H1 (cell line): ENCODE data around the gene NKPD1. TPM values are rescaled to one million over a fixed set of nuclear protein-coding genes. Genes with fewer than 3 reads are reported as not detected.

Experiments
- CTCF ChIA-PET: fragments of 300-600 bp; sonication (Branson Sonifier 250); formaldehyde crosslinking; loops from one replicate; lab custom pipeline; 2021; ENCODE audit not compliant: partially characterized antibody; lab: Charles Lee
- POLR2A ChIA-PET: fragments of 300-600 bp; sonication (Branson Sonifier 250); formaldehyde crosslinking; loops from one replicate; lab custom pipeline; 2021; ENCODE audit warnings: inconsistent platforms; ENCODE audit not compliant: partially characterized antibody; lab: Charles Lee
- DNase-seq, 2 experiments: peaks; one replicate each; pipeline versions ENCODE4 v3.0.0 to v3.0.0-alpha.2; 2010 to 2022; ENCODE audit warnings: low spot score in 2 of 2, low read depth in 1 of 2, mixed read lengths in 1 of 2
- FAIRE-seq: peaks from 2 replicates; lab custom pipeline; 2011; peaks lifted over from hg19 to GRCh38; lab: Jason Lieb, UNC
- H2AFZ ChIP-seq: 2 replicates; pipeline ENCODE4 v1.8.1; 2012; ENCODE audit warnings: low read length, inconsistent platforms
- H2AK5ac ChIP-seq: 2 replicates; pipeline ENCODE4 v1.6.1; 2013; ENCODE audit warnings: low read depth, low read length
- H2BK120ac ChIP-seq: replicated peaks from 2 replicates; pipeline ENCODE3; 2013; ENCODE audit warnings: low read depth, low read length, inconsistent platforms
- H2BK12ac ChIP-seq: 2 replicates; pipeline ENCODE4 v1.6.1; 2013; ENCODE audit warnings: low read depth, low read length
- H2BK15ac ChIP-seq: 2 replicates; pipeline ENCODE4 v1.6.1; 2013; ENCODE audit warnings: low read length
- H2BK20ac ChIP-seq: 2 replicates; pipeline ENCODE4 v1.6.1; 2013; ENCODE audit warnings: low read length
- H2BK5ac ChIP-seq: 2 replicates; pipeline ENCODE4 v1.6.1; 2013; ENCODE audit warnings: low read depth, low read length
- H3K14ac ChIP-seq: 2 replicates; pipeline ENCODE4 v1.6.1; 2013; ENCODE audit warnings: inconsistent platforms; ENCODE audit not compliant: insufficient read length
- H3K18ac ChIP-seq: 2 replicates; pipeline ENCODE4 v1.6.1; 2013; ENCODE audit warnings: low read length; ENCODE audit errors: extremely low read depth
- H3K23ac ChIP-seq: 2 replicates; pipeline ENCODE4 v1.6.1; 2013; ENCODE audit warnings: inconsistent platforms; ENCODE audit not compliant: insufficient read length
- H3K23me2 ChIP-seq: 2 replicates; pipeline ENCODE4 v1.6.1; 2013; ENCODE audit warnings: low read depth, low read length
- H3K27ac ChIP-seq: 2 replicates; pipeline ENCODE4 v1.6.1; 2011; ENCODE audit warnings: low read depth, low read length, inconsistent platforms
- H3K27me3 ChIP-seq, 4 experiments: replicated peaks in 1 of 4; 1 replicate in 1 of 4; 2 replicates in 3 of 4; pipeline versions ENCODE4 v1.6.1 to v1.8.1; 2011 to 2013; ENCODE audit warnings: low read length in 3 of 4, mild to moderate bottlenecking in 3 of 4, inconsistent platforms in 2 of 4, mixed read lengths in 2 of 4, moderate library complexity in 1 of 4; ENCODE audit not compliant: control insufficient read depth in 3 of 4, insufficient read depth in 3 of 4; ENCODE audit errors: extremely low read depth in 1 of 4
- H3K36me3 ChIP-seq, 4 experiments: 2 replicates each; pipeline versions ENCODE4 v1.6.1 to v1.8.1; 2011 to 2013; ENCODE audit warnings: mild to moderate bottlenecking in 4 of 4, low read length in 3 of 4, moderate library complexity in 2 of 4, control low read depth in 1 of 4, inconsistent platforms in 1 of 4; ENCODE audit not compliant: insufficient read depth in 4 of 4, control insufficient read depth in 2 of 4
- H3K4ac ChIP-seq: replicated peaks from 2 replicates; pipeline ENCODE3; 2013; ENCODE audit warnings: low read length, low read depth, mixed read lengths, inconsistent platforms; ENCODE audit not compliant: insufficient read length
- H3K4me1 ChIP-seq, 4 experiments: replicated peaks in 1 of 4; 1 replicate in 1 of 4; 2 replicates in 3 of 4; pipeline versions ENCODE4 v1.6.1 to v1.8.1; 2011 to 2013; ENCODE audit warnings: low read length in 3 of 4, inconsistent platforms in 2 of 4, mixed read lengths in 1 of 4; ENCODE audit not compliant: insufficient read depth in 4 of 4, control insufficient read depth in 3 of 4
- H3K4me2 ChIP-seq, 2 experiments: 2 replicates each; pipeline versions ENCODE4 v1.6.1 to v1.8.1; 2011 to 2013; ENCODE audit warnings: low read depth in 2 of 2, low read length in 2 of 2, control low read depth in 1 of 2, inconsistent platforms in 1 of 2, mild to moderate bottlenecking in 1 of 2; ENCODE audit not compliant: insufficient read depth in 1 of 2
- H3K4me3 ChIP-seq, 4 experiments: fragments of 200-600, 300-600 bp in 1 of 4; sonication (generic), shearing (Covaris generic), sonication (Bioruptor Twin) in 1 of 4; 2 replicates each; pipeline versions ENCODE4 v1.5.1 to v1.8.1; 2011 to 2016; ENCODE audit warnings: low read length in 4 of 4, low read depth in 3 of 4, control low read depth in 2 of 4, inconsistent platforms in 2 of 4, mild to moderate bottlenecking in 2 of 4, mixed read lengths in 1 of 4, moderate library complexity in 1 of 4; ENCODE audit not compliant: insufficient read depth in 2 of 4; ENCODE audit errors: extremely low read depth in 1 of 4
- H3K56ac ChIP-seq: replicated peaks from 2 replicates; pipeline ENCODE3; 2013; ENCODE audit warnings: low read depth, mild to moderate bottlenecking, mixed read lengths, low read length, inconsistent platforms; ENCODE audit not compliant: insufficient read length
- H3K79me1 ChIP-seq: 2 replicates; pipeline ENCODE4 v1.6.1; 2013; ENCODE audit warnings: low read depth, low read length, control low read depth
- H3K79me2 ChIP-seq, 2 experiments: 2 replicates each; pipeline versions ENCODE4 v1.6.1 to v1.8.1; 2012 to 2013; ENCODE audit warnings: low read length in 2 of 2, mild to moderate bottlenecking in 2 of 2, inconsistent platforms in 1 of 2; ENCODE audit not compliant: insufficient read depth in 2 of 2, control insufficient read depth in 1 of 2
- H3K9ac ChIP-seq, 4 experiments: replicated peaks in 1 of 4; 1 replicate in 1 of 4; 2 replicates in 3 of 4; pipeline versions ENCODE4 v1.6.1 to v1.8.1; 2011 to 2013; ENCODE audit warnings: low read depth in 3 of 4, low read length in 3 of 4, control low read depth in 2 of 4, mild to moderate bottlenecking in 2 of 4, moderate library complexity in 2 of 4, inconsistent platforms in 1 of 4; ENCODE audit errors: extremely low read depth in 1 of 4
- H3K9me3 ChIP-seq, 2 experiments: 2 replicates each; pipeline versions ENCODE4 v1.6.1 to v1.8.1; 2012 to 2013; ENCODE audit warnings: mild to moderate bottlenecking in 2 of 2, moderate library complexity in 2 of 2, control low read depth in 1 of 2, inconsistent platforms in 1 of 2, low read depth in 1 of 2, low read length in 1 of 2, mixed read lengths in 1 of 2; ENCODE audit not compliant: insufficient read depth in 2 of 2
- H4K20me1 ChIP-seq, 2 experiments: replicated peaks in 1 of 2; 2 replicates each; pipeline versions ENCODE3 to v1.8.1; 2011 to 2013; ENCODE audit warnings: inconsistent platforms in 2 of 2, low read length in 2 of 2, mild to moderate bottlenecking in 1 of 2; ENCODE audit not compliant: insufficient read depth in 2 of 2, control insufficient read depth in 1 of 2
- H4K5ac ChIP-seq: 2 replicates; pipeline ENCODE4 v1.6.1; 2013; ENCODE audit warnings: low read length, low read depth, mixed read lengths, inconsistent platforms; ENCODE audit not compliant: insufficient read length
- H4K8ac ChIP-seq: 2 replicates; pipeline ENCODE4 v1.8.0; 2013; ENCODE audit warnings: mild to moderate bottlenecking, moderate library complexity, low read length, inconsistent platforms; ENCODE audit not compliant: insufficient read depth; ENCODE audit errors: extremely low read depth
- H4K91ac ChIP-seq: replicated peaks from 2 replicates; pipeline ENCODE3; 2013; ENCODE audit warnings: low read length, mixed read lengths, inconsistent platforms; ENCODE audit not compliant: insufficient read length
- ASH2L ChIP-seq: fragments of 200-600, 300-600 bp; sonication (generic); IDR thresholded peaks from one replicate; pipeline ENCODE4 v1.7.1; 2017; ENCODE audit warnings: low read length
- CHD1 ChIP-seq: IDR thresholded peaks from 2 replicates; pipeline ENCODE4 v1.6.1; 2012; ENCODE audit warnings: low read depth, low read length, improper control_type of control experiment
- CTCF ChIP-seq, 3 experiments: IDR thresholded peaks; 1 replicate in 2 of 3; 2 replicates in 1 of 3; pipeline versions ENCODE4 v1.5.1 to v1.6.1; 2011; ENCODE audit warnings: low read length in 3 of 3, mild to moderate bottlenecking in 3 of 3, inconsistent platforms in 2 of 3, low read depth in 1 of 3, moderate library complexity in 1 of 3; ENCODE audit not compliant: insufficient read depth in 1 of 3; ENCODE audit errors: control extremely low read depth in 1 of 3
- POU5F1 ChIP-seq: IDR thresholded peaks from 2 replicates; pipeline ENCODE4 v1.6.1; 2011; ENCODE audit warnings: low read depth, mild to moderate bottlenecking, low read length, moderate library complexity
- SP1 ChIP-seq: IDR thresholded peaks from 2 replicates; pipeline ENCODE4 v1.6.1; 2011; ENCODE audit warnings: low read depth, low read length
- SP2 ChIP-seq: IDR thresholded peaks from 2 replicates; pipeline ENCODE4 v1.6.1; 2012; ENCODE audit warnings: mild to moderate bottlenecking, low read length, inconsistent platforms
- SUZ12 ChIP-seq: fragments of 200-600 bp; sonication (generic); IDR thresholded peaks from 2 replicates; pipeline ENCODE4 v1.6.1; 2012; ENCODE audit warnings: mild to moderate bottlenecking, inconsistent platforms, low read length, moderate library complexity, mixed read lengths
- ZNF274 ChIP-seq: IDR thresholded peaks from 2 replicates; pipeline ENCODE4 v1.7.0; 2012; ENCODE audit warnings: low read length, borderline replicate concordance; ENCODE audit errors: extremely low read depth
- WGBS, 2 experiments: shearing (Covaris generic) in 1 of 2; methylation state at CpG; one replicate each; pipeline versions ENCODE4 v1.1.6 to v1.1.7; 2013 to 2015; ENCODE audit warnings: low lambda C conversion rate in 2 of 2, mixed read lengths in 2 of 2, inconsistent platforms in 1 of 2, low coverage in 1 of 2, missing lambda C conversion rate in 1 of 2; ENCODE audit not compliant: insufficient replicate concordance in 2 of 2, insufficient coverage in 1 of 2, insufficient read length in 1 of 2; ENCODE audit errors: extremely low coverage in 1 of 2, missing lambda C conversion rate in 1 of 2; 5-methylcytosine and 5-hydroxymethylcytosine counted together
- polyA plus RNA-seq, 7 experiments: library from polyadenylated mRNA; depleted of rRNA in 3 of 7; stranded (reverse) in 5 of 7; unstranded in 2 of 7; fragments of >200 nt in 5 of 7; fragments of 200-250 nt in 2 of 7; gene quantifications; 1 replicate in 5 of 7; 2 replicates in 1 of 7; 4 replicates in 1 of 7; pipeline versions ENCODE4 v1.2.1 to v1.2.3, GENCODE V29; 2011 to 2013; ENCODE audit warnings: missing spikeins in 2 of 7, mixed read lengths in 2 of 7
- total RNA-seq: library from RNA; stranded (reverse); fragmentation: NEBNext Ultra II Directional; extraction: Animal tissue kit (Norgen Biotek cat#: 25700); gene quantifications from 2 replicates; pipeline ENCODE4 v1.2.1, GENCODE V29; 2021
- TF ChIP-seq, protein P1 (sequence below): IDR thresholded peaks from 2 replicates; pipeline ENCODE4 v1.6.1; 2011; ENCODE audit warnings: low read depth, mild to moderate bottlenecking, low read length; ENCODE audit not compliant: insufficient read depth
- TF ChIP-seq, protein P2 (sequence below): IDR thresholded peaks from 2 replicates; pipeline ENCODE4 v1.6.1; 2011; ENCODE audit warnings: low read length, improper control_type of control experiment

NKPD1 gene
- total and polyA plus RNA-seq, 2 of the 8 experiments (the other 6 are each of a cell fraction or from before 2014, with no cell fraction given) = 0.30 to 0.39 TPM

GRCh38 chr19:45140533-45140932 lies 20.2 kb downstream of the NKPD1 start:
- 98% methylated on average over 8 of the region's 11 CpGs; no CpG with 5 or more reads in 1 of the 2 experiments for WGBS, 2 experiments
- no peak overlapping the region for H2AK5ac ChIP-seq
- FAIRE-seq (no peak), DNase-seq (no peak)
- peaks cover 3 to 11% of the 10 kb centered on the region in 2 experiments for H4K20me1 ChIP-seq
- H3K4me3 ChIP-seq = no peak overlapping the region
- H3K4me1 ChIP-seq = peaks cover 0 to 18% (median 8%) of the 10 kb centered on the region in 4 experiments; a peak in 5 of 7 replicates
- peaks cover 0 to 11% of the 10 kb centered on the region in 2 experiments; a peak in 1 of 4 replicates for H3K79me2 ChIP-seq
- no peak overlapping the region for H2BK120ac ChIP-seq
- H2BK5ac ChIP-seq = no peak overlapping the region; the same call in 1 of the 2 replicates
- no peak overlapping the region for H3K23ac ChIP-seq
- no peak overlapping the region for H4K5ac ChIP-seq
- no peak overlapping the region for H2AFZ ChIP-seq
- no peak overlapping the region for H2BK20ac ChIP-seq
- H3K4me2 ChIP-seq = no peak overlapping the region
- no peak overlapping the region for H4K91ac ChIP-seq
- H3K9ac ChIP-seq = no peak overlapping the region
- no peaks in the 10 kb centered on the region for H3K27me3 ChIP-seq
- no peak overlapping the region for H3K14ac ChIP-seq
- H4K8ac ChIP-seq = no peak overlapping the region
- no peak overlapping the region for H3K18ac ChIP-seq
- no peaks in the 10 kb centered on the region for H3K9me3 ChIP-seq
- H3K4ac ChIP-seq = no peak overlapping the region
- peaks cover 2 to 17% (median 7%) of the 10 kb centered on the region in 4 experiments; a peak in 5 of 8 replicates for H3K36me3 ChIP-seq
- ChIA-PET CTCF (interaction anchor here (0.5 to 2.8 kb wide), 8 partner anchors 9 to 51 kb away, joined by 3 to 5 read pairs (median 3); no protein-coding TSS in a partner anchor), POLR2A (interaction anchor here (1.9 kb wide), 1 partner anchor 9 kb away, joined by 4 read pairs; no protein-coding TSS in a partner anchor)
- no peaks in the 10 kb centered on the region for H3K23me2 ChIP-seq
- peaks cover 12% of the 10 kb centered on the region for H3K79me1 ChIP-seq
- H2BK15ac ChIP-seq = no peak overlapping the region
- no peak overlapping the region for H3K27ac ChIP-seq
- no peak overlapping the region for H2BK12ac ChIP-seq
- H3K56ac ChIP-seq = no peak overlapping the region
- TF ChIP-seq CHD1 (no peak), ZNF274 (no peak), CTCF (IDR thresholded peaks at IDR 0.05; ENCODE audit: control extremely low read depth in 1 of 3, insufficient read depth in 1 of 3, low read depth in 1 of 3, low read length in 3 of 3) (no peak), ASH2L (no peak), SP2 (no peak), SUZ12 (no peak), POU5F1 (no peak), SP1 (no peak)
- TF ChIP-seq, protein P1, sequence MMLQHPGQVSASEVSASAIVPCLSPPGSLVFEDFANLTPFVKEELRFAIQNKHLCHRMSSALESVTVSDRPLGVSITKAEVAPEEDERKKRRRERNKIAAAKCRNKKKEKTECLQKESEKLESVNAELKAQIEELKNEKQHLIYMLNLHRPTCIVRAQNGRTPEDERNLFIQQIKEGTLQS = no peak
- TF ChIP-seq, protein P2, sequence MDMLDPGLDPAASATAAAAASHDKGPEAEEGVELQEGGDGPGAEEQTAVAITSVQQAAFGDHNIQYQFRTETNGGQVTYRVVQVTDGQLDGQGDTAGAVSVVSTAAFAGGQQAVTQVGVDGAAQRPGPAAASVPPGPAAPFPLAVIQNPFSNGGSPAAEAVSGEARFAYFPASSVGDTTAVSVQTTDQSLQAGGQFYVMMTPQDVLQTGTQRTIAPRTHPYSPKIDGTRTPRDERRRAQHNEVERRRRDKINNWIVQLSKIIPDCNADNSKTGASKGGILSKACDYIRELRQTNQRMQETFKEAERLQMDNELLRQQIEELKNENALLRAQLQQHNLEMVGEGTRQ = no peak
